A549 treated with dexamethasone at 1 μM for 4 hours (cell line): ENCODE measurements around the gene CNTLN. TPM values are rescaled to one million over a fixed set of nuclear protein-coding genes. Genes with fewer than 3 reads are reported as not detected.

Experiments
- total RNA-seq: library from RNA; stranded (reverse); fragments of 200-300 nt; extraction: Qiagen RNA extraction; gene quantifications from 5 replicates; pipeline ENCODE4 v1.2.3, GENCODE V29; 2022

The CNTLN gene
- total RNA-seq, result 4.8 to 6.1 TPM (median 5.7 TPM) in 5 replicates

GRCh38 chr9:17134396-17135294, at the start of gene CNTLN:
Gene CNTLN (plus strand): TSS chr9:17135040. CDS start chr9:17135066, 26 bp downstream.

